ENCODE data around the gene TOLLIP.

Gene TOLLIP

GRCh38 chr11:1310772-1311468 is 1.5 kb upstream of the TOLLIP start:
- H3K27ac ChIP-seq (ENCODE audit: low read depth, low read length), result no peak overlapping the region
- no peak overlapping the region for H3K23ac ChIP-seq (ENCODE audit: low read length)
- WGBS (ENCODE audit: extremely low coverage, insufficient coverage, low lambda C conversion rate), result no CpG with 5 or more reads among the region's 15 CpGs
- H2BK5ac ChIP-seq (ENCODE audit: low read length), result no peak overlapping the region
- H3K18ac ChIP-seq (ENCODE audit: low read length), result no peak overlapping the region
- H4K8ac ChIP-seq (ENCODE audit: low read depth, low read length), result no peak overlapping the region
- no peaks in the 10 kb centered on the region for H3K36me3 ChIP-seq (ENCODE audit: control insufficient read depth, insufficient read depth, low read length)
- no peak overlapping the region for H3K4me3 ChIP-seq (ENCODE audit: low read length)
- no peak overlapping the region for H3K4me2 ChIP-seq (ENCODE audit: low read length)
- no peak for DNase-seq
- peaks cover 17% of the 10 kb centered on the region for H3K79me2 ChIP-seq (ENCODE audit: control insufficient read depth, insufficient read depth, low read length)
- no peaks in the 10 kb centered on the region for H3K27me3 ChIP-seq (ENCODE audit: insufficient read depth, low read length, poor library complexity)
- no peak overlapping the region for H3K9ac ChIP-seq (ENCODE audit: low read length)
- H3K56ac ChIP-seq (ENCODE audit: low read length), result no peak overlapping the region
- H2BK120ac ChIP-seq (ENCODE audit: low read depth, low read length), result no peak overlapping the region
- no peak overlapping the region for H4K5ac ChIP-seq (ENCODE audit: low read length)
- H3K4me1 ChIP-seq (ENCODE audit: control insufficient read depth, low read depth, low read length), result no peaks in the 10 kb centered on the region
- H3K79me1 ChIP-seq (ENCODE audit: low read length), result peaks cover 13% of the 10 kb centered on the region
- H3K4ac ChIP-seq (ENCODE audit: low read depth, low read length), result no peak overlapping the region
- H2BK15ac ChIP-seq (replicated peaks; ENCODE audit: low read depth), result no peak overlapping the region
- H2AK5ac ChIP-seq (ENCODE audit: low read length), result no peak overlapping the region

- Histone ChIP-seq H3K18ac (ENCODE audit: low read length) (peak overlapping the region; percentile 42), H3K9ac (ENCODE audit: low read length) (peak overlapping the region; percentile 82), H3K27me3 (ENCODE audit: insufficient read depth, low read length, poor library complexity) (no peaks in the 10 kb centered on the region), H3K27ac (ENCODE audit: low read depth, low read length) (no peak overlapping the region), H3K79me2 (ENCODE audit: control insufficient read depth, insufficient read depth, low read length) (peaks cover 19% of the 10 kb centered on the region), H3K4ac (ENCODE audit: low read depth, low read length) (no peak overlapping the region), H2BK120ac (ENCODE audit: low read depth, low read length) (no peak overlapping the region), H3K79me1 (ENCODE audit: low read length) (peaks cover 13% of the 10 kb centered on the region), H4K5ac (ENCODE audit: low read length) (no peak overlapping the region), H3K56ac (ENCODE audit: low read length) (peak overlapping the region; percentile 89), H2BK5ac (ENCODE audit: low read length) (no peak overlapping the region), H4K8ac (ENCODE audit: low read depth, low read length) (peak overlapping the region; percentile 98), H2BK15ac (replicated peaks; ENCODE audit: low read depth) (no peak overlapping the region), H3K4me3 (ENCODE audit: low read length) (peak overlapping the region; percentile 31), H3K36me3 (ENCODE audit: control insufficient read depth, insufficient read depth, low read length) (no peaks in the 10 kb centered on the region), H3K4me2 (ENCODE audit: low read length) (peak overlapping the region; percentile 42), H3K4me1 (ENCODE audit: control insufficient read depth, low read depth, low read length) (no peaks in the 10 kb centered on the region), H2AK5ac (ENCODE audit: low read length) (no peak overlapping the region), H3K23ac (ENCODE audit: low read length) (peak overlapping the region; percentile 17)
- DNase-seq, result no peak
- no CpG with 5 or more reads among the region's 18 CpGs for WGBS (ENCODE audit: extremely low coverage, insufficient coverage, low lambda C conversion rate)
Observed at GRCh38 chr11:1310318-1310687, 871 bp upstream of the TOLLIP start.

GRCh38 chr11:1308743-1309497 is 512 bp downstream of the TOLLIP start:
- WGBS (ENCODE audit: extremely low coverage, insufficient coverage, low lambda C conversion rate), result no CpG with 5 or more reads among the region's 58 CpGs
- Histone ChIP-seq H3K56ac (ENCODE audit: low read length) (peak overlapping the region; percentile 93), H3K27me3 (ENCODE audit: insufficient read depth, low read length, poor library complexity) (no peaks in the 10 kb centered on the region), H3K4ac (ENCODE audit: low read depth, low read length) (no peak overlapping the region), H3K18ac (ENCODE audit: low read length) (no peak overlapping the region), H3K36me3 (ENCODE audit: control insufficient read depth, insufficient read depth, low read length) (no peaks in the 10 kb centered on the region), H3K4me1 (ENCODE audit: control insufficient read depth, low read depth, low read length) (no peaks in the 10 kb centered on the region), H3K4me3 (ENCODE audit: low read length) (peak overlapping the region; percentile 1), H3K9ac (ENCODE audit: low read length) (peak overlapping the region; percentile 51), H4K5ac (ENCODE audit: low read length) (no peak overlapping the region), H2AK5ac (ENCODE audit: low read length) (no peak overlapping the region), H2BK120ac (ENCODE audit: low read depth, low read length) (no peak overlapping the region), H3K79me1 (ENCODE audit: low read length) (peaks cover 15% of the 10 kb centered on the region), H4K8ac (ENCODE audit: low read depth, low read length) (peak overlapping the region; percentile 69), H3K27ac (ENCODE audit: low read depth, low read length) (no peak overlapping the region), H3K23ac (ENCODE audit: low read length) (no peak overlapping the region), H2BK15ac (replicated peaks; ENCODE audit: low read depth) (no peak overlapping the region), H3K4me2 (ENCODE audit: low read length) (peak overlapping the region; percentile 1), H3K79me2 (ENCODE audit: control insufficient read depth, insufficient read depth, low read length) (peaks cover 19% of the 10 kb centered on the region), H2BK5ac (ENCODE audit: low read length) (no peak overlapping the region)
- DNase-seq, result no peak

GRCh38 chr11:1307998-1308742 is 1.3 kb downstream of the TOLLIP start:
- Histone ChIP-seq H3K9ac (ENCODE audit: low read length) (peak overlapping the region; percentile 51), H3K36me3 (ENCODE audit: control insufficient read depth, insufficient read depth, low read length) (no peaks in the 10 kb centered on the region), H3K23ac (ENCODE audit: low read length) (no peak overlapping the region), H2AK5ac (ENCODE audit: low read length) (no peak overlapping the region), H3K79me2 (ENCODE audit: control insufficient read depth, insufficient read depth, low read length) (peaks cover 22% of the 10 kb centered on the region), H3K56ac (ENCODE audit: low read length) (peak overlapping the region; percentile 93), H4K8ac (ENCODE audit: low read depth, low read length) (no peak overlapping the region), H2BK15ac (replicated peaks; ENCODE audit: low read depth) (no peak overlapping the region), H3K27me3 (ENCODE audit: insufficient read depth, low read length, poor library complexity) (no peaks in the 10 kb centered on the region), H2BK5ac (ENCODE audit: low read length) (no peak overlapping the region), H3K4me2 (ENCODE audit: low read length) (no peak overlapping the region), H3K4me1 (ENCODE audit: control insufficient read depth, low read depth, low read length) (no peaks in the 10 kb centered on the region), H3K79me1 (ENCODE audit: low read length) (peaks cover 18% of the 10 kb centered on the region), H3K18ac (ENCODE audit: low read length) (no peak overlapping the region), H3K4ac (ENCODE audit: low read depth, low read length) (no peak overlapping the region), H4K5ac (ENCODE audit: low read length) (no peak overlapping the region), H3K27ac (ENCODE audit: low read depth, low read length) (no peak overlapping the region), H3K4me3 (ENCODE audit: low read length) (no peak overlapping the region), H2BK120ac (ENCODE audit: low read depth, low read length) (no peak overlapping the region)
- no peak for DNase-seq
- no CpG with 5 or more reads among the region's 21 CpGs for WGBS (ENCODE audit: extremely low coverage, insufficient coverage, low lambda C conversion rate)

- Histone ChIP-seq H3K27ac (ENCODE audit: low read depth, low read length) (no peak overlapping the region), H3K36me3 (ENCODE audit: control insufficient read depth, insufficient read depth, low read length) (no peaks in the 10 kb centered on the region), H3K4ac (ENCODE audit: low read depth, low read length) (no peak overlapping the region), H3K56ac (ENCODE audit: low read length) (no peak overlapping the region), H4K8ac (ENCODE audit: low read depth, low read length) (no peak overlapping the region), H3K18ac (ENCODE audit: low read length) (no peak overlapping the region), H3K4me3 (ENCODE audit: low read length) (no peak overlapping the region), H3K79me1 (ENCODE audit: low read length) (peaks cover 20% of the 10 kb centered on the region), H2BK5ac (ENCODE audit: low read length) (no peak overlapping the region), H2BK15ac (replicated peaks; ENCODE audit: low read depth) (no peak overlapping the region), H3K27me3 (ENCODE audit: insufficient read depth, low read length, poor library complexity) (no peaks in the 10 kb centered on the region), H3K4me1 (ENCODE audit: control insufficient read depth, low read depth, low read length) (no peaks in the 10 kb centered on the region), H3K79me2 (ENCODE audit: control insufficient read depth, insufficient read depth, low read length) (peaks cover 25% of the 10 kb centered on the region), H3K4me2 (ENCODE audit: low read length) (no peak overlapping the region), H3K9ac (ENCODE audit: low read length) (no peak overlapping the region), H4K5ac (ENCODE audit: low read length) (no peak overlapping the region), H3K23ac (ENCODE audit: low read length) (no peak overlapping the region), H2AK5ac (ENCODE audit: low read length) (no peak overlapping the region), H2BK120ac (ENCODE audit: low read depth, low read length) (no peak overlapping the region)
- no CpG with 5 or more reads among the region's 21 CpGs for WGBS (ENCODE audit: extremely low coverage, insufficient coverage, low lambda C conversion rate)
- DNase-seq, result no peak
Observed at GRCh38 chr11:1307163-1307870, 2.1 kb downstream of the TOLLIP start.

All from mesendoderm (in vitro differentiated cells).